EL (cell line): ENCODE results near the gene MITF.

Experiments used
- DNase-seq: peaks from one replicate; pipeline ENCODE4 v3.0.0-alpha.2; 2016

The MITF gene

GRCh38 chr3:69761896-69762767 is 22.9 kb downstream of the MITF start:
- peak; percentile 89 for DNase-seq

GRCh38 chr3:69762768-69763229 is 23.5 kb downstream of the MITF start:
- no peak for DNase-seq

- no peak for DNase-seq
These were observed 24.2 kb downstream of the MITF start for GRCh38 chr3:69763458-69763857.

GRCh38 chr3:69764121-69764741 is 25.0 kb downstream of the MITF start:
- DNase-seq: no peak

GRCh38 chr3:69764861-69765260 is 25.6 kb downstream of the MITF start:
- peak; percentile 63 for DNase-seq

GRCh38 chr3:69766638-69767037 is 27.4 kb downstream of the MITF start:
- DNase-seq: no peak

- DNase-seq: no peak
These were observed 28.3 kb downstream of the MITF start for GRCh38 chr3:69767571-69767970.

- DNase-seq: no peak
These were observed 29.2 kb downstream of the MITF start for GRCh38 chr3:69768438-69768837.

- peak; percentile 86 for DNase-seq
These were observed 31.0 kb downstream of the MITF start for GRCh38 chr3:69770219-69770618.

- DNase-seq: peak; percentile 86
These were observed 31.8 kb downstream of the MITF start for GRCh38 chr3:69770976-69771634.

GRCh38 chr3:69772152-69772867 is 33.0 kb downstream of the MITF start:
- DNase-seq: no peak

GRCh38 chr3:69774029-69774428 is 34.8 kb downstream of the MITF start:
- DNase-seq: no peak

GRCh38 chr3:69775751-69776150 is 36.5 kb downstream of the MITF start:
- no peak for DNase-seq

GRCh38 chr3:69776289-69776688 is 37.0 kb downstream of the MITF start:
- DNase-seq: no peak

GRCh38 chr3:69776920-69777581 is 37.8 kb downstream of the MITF start:
- no peak for DNase-seq

GRCh38 chr3:69777582-69777967 is 38.3 kb downstream of the MITF start:
- no peak for DNase-seq

- no peak for DNase-seq
These were observed 42.3 kb downstream of the MITF start for GRCh38 chr3:69781593-69781992.

- DNase-seq: peak; percentile 91
These were observed 45.8 kb downstream of the MITF start for GRCh38 chr3:69784954-69785514.

- DNase-seq: no peak
These were observed 46.6 kb downstream of the MITF start for GRCh38 chr3:69785769-69786320.

GRCh38 chr3:69786854-69787253 is 47.6 kb downstream of the MITF start:
- DNase-seq: no peak

GRCh38 chr3:69787436-69788168 is 48.3 kb downstream of the MITF start:
- DNase-seq: peak; percentile 85
